ENCODE measurements around the gene PACSIN2.
"Not testable (repeated sequence)": the region's sequence is repeated elsewhere in the genome, so short reads cannot be mapped to it uniquely, and the experiment has no call there.

Gene PACSIN2

DNA sequence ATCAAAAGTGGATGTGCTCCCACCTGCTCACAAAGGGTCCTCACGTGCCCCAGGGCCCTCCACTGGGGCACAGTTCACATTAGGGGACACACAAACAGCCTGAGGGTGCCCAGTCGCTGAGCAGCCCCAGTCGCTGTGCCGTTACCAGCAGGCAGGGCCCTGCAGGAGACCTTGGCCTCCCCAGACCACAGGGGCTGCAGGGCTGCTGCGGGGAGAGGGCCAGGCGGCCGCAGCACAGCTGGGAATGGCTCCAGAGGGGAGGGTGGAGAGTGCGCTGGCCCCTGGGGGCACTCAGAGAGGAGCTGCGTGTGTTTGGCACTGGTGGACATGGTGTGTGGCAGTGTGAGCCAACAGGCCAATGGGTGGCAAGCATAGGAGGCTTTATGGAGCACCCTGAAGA, 20.3 kb upstream of the PACSIN2 start:
- Histone ChIP-seq H3K36me3 (no peaks in the 10 kb centered on the region), H3K27me3 (ENCODE audit: insufficient read depth, low read depth, severe bottlenecking) (no peaks in the 10 kb centered on the region), H3K27ac (no peak overlapping the region), H3K9me3 (ENCODE audit: severe bottlenecking) (no peaks in the 10 kb centered on the region), H3K4me3 (ENCODE audit: low read depth, low read length) (no peak overlapping the region)
- TF ChIP-seq, protein P1, sequence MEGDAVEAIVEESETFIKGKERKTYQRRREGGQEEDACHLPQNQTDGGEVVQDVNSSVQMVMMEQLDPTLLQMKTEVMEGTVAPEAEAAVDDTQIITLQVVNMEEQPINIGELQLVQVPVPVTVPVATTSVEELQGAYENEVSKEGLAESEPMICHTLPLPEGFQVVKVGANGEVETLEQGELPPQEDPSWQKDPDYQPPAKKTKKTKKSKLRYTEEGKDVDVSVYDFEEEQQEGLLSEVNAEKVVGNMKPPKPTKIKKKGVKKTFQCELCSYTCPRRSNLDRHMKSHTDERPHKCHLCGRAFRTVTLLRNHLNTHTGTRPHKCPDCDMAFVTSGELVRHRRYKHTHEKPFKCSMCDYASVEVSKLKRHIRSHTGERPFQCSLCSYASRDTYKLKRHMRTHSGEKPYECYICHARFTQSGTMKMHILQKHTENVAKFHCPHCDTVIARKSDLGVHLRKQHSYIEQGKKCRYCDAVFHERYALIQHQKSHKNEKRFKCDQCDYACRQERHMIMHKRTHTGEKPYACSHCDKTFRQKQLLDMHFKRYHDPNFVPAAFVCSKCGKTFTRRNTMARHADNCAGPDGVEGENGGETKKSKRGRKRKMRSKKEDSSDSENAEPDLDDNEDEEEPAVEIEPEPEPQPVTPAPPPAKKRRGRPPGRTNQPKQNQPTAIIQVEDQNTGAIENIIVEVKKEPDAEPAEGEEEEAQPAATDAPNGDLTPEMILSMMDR (IDR thresholded peaks at IDR 0.05; ENCODE audit: low read depth, low read length), result no peak
- DNase-seq, result no peak

DNA sequence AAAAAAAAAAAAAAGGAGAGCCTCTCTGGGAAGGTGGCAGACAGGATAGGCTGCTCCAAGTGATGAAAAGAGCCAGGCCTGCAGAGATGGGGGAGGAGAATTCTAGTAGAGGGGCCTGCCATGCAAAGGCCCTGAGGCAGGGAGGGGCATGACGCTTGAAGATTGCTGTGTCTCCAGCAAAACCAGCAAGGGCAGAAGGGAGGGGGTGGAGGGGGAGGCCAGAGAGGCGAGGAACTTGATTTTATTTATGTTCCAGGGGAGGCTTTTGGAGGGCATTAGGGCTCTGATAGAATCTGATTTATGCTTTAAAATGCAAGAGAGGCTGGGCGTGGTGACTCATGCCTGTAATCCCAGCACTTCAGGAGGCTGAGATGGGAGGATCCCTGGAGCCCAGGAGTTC, 16.7 kb upstream of the PACSIN2 start:
- H3K27ac ChIP-seq, result no peak overlapping the region
- H3K27me3 ChIP-seq (ENCODE audit: insufficient read depth, low read depth, severe bottlenecking), result no peaks in the 10 kb centered on the region
- H3K4me3 ChIP-seq (ENCODE audit: low read depth, low read length), result no peak overlapping the region
- DNase-seq, result no peak
- H3K36me3 ChIP-seq, result no peaks in the 10 kb centered on the region
- TF ChIP-seq, protein P1 (IDR thresholded peaks at IDR 0.05; ENCODE audit: low read depth, low read length), result no peak
- H3K9me3 ChIP-seq (ENCODE audit: severe bottlenecking), result no peaks in the 10 kb centered on the region

DNA sequence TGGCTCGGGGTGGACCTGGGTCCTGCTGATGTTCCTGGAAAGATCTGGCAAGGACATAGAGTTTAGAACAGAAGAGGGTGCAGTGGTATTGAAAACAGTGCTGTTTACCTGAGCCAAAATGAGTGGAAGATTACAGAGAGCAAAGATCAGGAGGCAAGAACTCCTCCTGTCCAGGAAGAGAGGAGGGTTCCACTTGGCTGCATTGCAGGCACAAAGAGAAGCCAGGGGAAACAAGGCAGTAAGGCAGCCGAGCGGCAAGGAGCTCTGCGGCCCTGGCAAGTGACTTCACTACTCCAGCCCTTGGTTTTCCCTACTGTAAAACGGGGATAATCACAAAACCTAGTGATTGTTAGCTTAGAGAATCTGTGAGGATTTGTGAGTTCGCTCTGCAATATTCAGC, 3.7 kb upstream of the PACSIN2 start:
- H3K36me3 ChIP-seq, result no peaks in the 10 kb centered on the region
- no peak overlapping the region for H3K4me3 ChIP-seq (ENCODE audit: low read depth, low read length)
- no peaks in the 10 kb centered on the region for H3K27me3 ChIP-seq (ENCODE audit: insufficient read depth, low read depth, severe bottlenecking)
- no peak for DNase-seq
- no peak overlapping the region for H3K27ac ChIP-seq
- TF ChIP-seq, protein P1 (IDR thresholded peaks at IDR 0.05; ENCODE audit: low read depth, low read length), result no peak
- no peaks in the 10 kb centered on the region for H3K9me3 ChIP-seq (ENCODE audit: severe bottlenecking)

DNA sequence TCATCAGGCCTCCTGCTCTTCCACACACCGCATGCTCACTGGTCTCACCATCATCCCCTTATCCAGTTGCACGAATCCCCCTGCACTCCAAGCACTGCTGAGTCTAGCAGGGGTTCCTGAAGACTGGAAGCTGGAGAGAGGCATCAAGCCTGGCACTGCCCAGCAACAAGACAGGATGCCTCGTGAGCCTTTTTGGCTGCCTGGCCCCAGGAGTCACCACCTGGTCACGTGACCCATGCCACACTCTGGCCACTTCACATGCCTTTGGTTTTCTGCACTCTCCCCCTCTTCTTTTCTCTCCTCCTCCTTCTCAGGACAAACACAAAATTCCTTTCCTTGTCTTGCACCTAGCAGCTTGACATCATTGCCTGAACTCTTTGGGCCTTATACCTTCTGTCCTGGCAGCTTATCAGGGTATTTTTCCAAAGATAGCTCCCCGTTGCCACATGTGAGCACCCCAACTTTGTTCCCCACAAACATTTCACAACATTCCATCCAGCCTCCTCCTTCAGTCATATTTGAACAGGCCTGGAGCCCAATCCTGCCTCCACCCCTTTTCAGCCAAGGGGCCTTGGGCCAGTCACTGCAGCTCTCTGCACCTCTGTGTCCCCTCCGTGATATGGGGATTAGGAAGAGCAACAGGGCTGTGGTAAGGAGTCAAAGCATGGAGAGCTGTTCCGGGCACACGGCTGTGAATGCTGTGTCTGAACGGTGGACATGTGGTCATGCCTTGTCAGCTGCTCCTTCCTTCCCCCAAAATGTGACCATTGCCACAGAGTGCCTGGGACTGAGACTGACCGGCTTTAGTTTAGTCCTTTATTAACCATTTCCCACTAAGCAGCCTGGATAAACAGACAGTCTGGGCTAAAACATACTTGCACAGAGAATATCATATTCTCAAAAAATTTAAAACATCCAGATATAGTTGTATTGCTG, 2.8 kb upstream of the PACSIN2 start:
- Histone ChIP-seq H3K4me3 (ENCODE audit: low read depth, low read length) (no peak overlapping the region), H3K27me3 (ENCODE audit: insufficient read depth, low read depth, severe bottlenecking) (no peaks in the 10 kb centered on the region), H3K9me3 (ENCODE audit: severe bottlenecking) (no peaks in the 10 kb centered on the region), H3K36me3 (no peaks in the 10 kb centered on the region; the same call in 1 of the 2 replicates), H3K27ac (no peak overlapping the region)
- TF ChIP-seq, protein P1 (IDR thresholded peaks at IDR 0.05; ENCODE audit: low read depth, low read length), result no peak
- no peak for DNase-seq

DNA sequence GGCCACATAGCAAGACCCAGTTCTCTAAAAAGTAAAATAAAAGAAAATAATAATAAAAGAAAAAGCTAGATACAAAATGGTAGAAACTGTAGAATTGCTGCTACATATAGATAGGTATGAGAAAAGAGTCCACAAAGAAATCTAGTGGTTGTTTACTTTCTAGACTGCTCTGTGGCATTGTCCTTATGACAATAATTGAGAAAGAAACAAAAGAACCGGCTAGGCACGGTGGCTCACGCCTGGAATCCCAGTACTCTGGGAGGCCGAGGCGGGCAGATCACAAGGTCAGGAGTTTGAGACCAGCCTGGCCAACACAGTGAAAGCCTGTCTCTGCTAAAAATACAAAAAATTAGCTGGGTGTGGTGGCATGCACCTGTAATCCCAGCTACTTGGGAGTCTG, 1.2 kb upstream of the PACSIN2 start:
- not testable (repeated sequence) for H3K36me3 ChIP-seq; DNase-seq; H3K9me3 ChIP-seq (ENCODE audit: severe bottlenecking); H3K4me3 ChIP-seq (ENCODE audit: low read depth, low read length); H3K27ac ChIP-seq; H3K27me3 ChIP-seq (ENCODE audit: insufficient read depth, low read depth, severe bottlenecking)

DNA sequence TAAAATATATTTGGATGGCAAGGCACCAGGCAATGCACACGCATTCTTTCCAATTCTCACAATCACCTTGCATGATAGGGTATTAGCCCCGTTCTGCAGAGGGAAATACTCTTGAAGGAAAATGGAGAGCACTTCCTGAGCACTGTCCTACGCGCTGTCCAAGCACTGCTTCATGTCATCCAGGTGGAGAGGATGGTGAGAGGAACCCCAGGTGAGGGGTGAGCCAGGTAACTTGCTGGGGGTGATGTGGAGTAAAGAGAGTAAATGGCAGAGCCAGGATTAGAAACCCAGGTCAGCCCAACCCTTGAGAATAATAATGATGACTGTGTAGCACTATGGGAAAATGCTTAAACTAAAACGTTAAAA, 711 bp upstream of the PACSIN2 start:
- no peaks in the 10 kb centered on the region; the same call in 1 of the 2 replicates for H3K36me3 ChIP-seq
- no peak overlapping the region for H3K27ac ChIP-seq
- no peak for DNase-seq
- no peaks in the 10 kb centered on the region for H3K9me3 ChIP-seq (ENCODE audit: severe bottlenecking)
- TF ChIP-seq, protein P1 (IDR thresholded peaks at IDR 0.05; ENCODE audit: low read depth, low read length), result no peak
- peak overlapping the region; percentile 89 for H3K4me3 ChIP-seq (ENCODE audit: low read depth, low read length)
- H3K27me3 ChIP-seq (ENCODE audit: insufficient read depth, low read depth, severe bottlenecking), result no peaks in the 10 kb centered on the region
